Measurements from ENCODE around the gene DCUN1D4.

Gene DCUN1D4

DNA sequence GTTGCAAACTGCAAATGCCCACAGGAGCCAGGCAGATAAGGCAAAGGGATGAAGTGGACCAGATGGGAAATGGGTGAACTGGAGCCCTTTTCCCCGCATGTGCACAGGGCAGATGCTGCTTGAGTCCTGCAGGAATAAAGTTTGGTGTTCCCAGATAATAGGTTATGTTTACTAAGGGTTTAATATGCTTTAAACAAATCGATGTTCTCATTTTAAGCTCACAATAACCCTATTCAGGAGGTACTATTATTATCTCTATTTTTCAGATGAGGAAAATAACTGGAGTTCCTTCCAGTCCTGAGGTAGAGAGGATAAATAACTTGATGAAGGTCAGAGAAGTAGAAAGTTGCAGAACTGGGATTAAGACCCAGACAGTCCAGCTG lies 99.9 kb downstream of the DCUN1D4 start:
- DNase-seq (ENCODE audit: low read depth) = no peak
- TF ChIP-seq, protein P1, sequence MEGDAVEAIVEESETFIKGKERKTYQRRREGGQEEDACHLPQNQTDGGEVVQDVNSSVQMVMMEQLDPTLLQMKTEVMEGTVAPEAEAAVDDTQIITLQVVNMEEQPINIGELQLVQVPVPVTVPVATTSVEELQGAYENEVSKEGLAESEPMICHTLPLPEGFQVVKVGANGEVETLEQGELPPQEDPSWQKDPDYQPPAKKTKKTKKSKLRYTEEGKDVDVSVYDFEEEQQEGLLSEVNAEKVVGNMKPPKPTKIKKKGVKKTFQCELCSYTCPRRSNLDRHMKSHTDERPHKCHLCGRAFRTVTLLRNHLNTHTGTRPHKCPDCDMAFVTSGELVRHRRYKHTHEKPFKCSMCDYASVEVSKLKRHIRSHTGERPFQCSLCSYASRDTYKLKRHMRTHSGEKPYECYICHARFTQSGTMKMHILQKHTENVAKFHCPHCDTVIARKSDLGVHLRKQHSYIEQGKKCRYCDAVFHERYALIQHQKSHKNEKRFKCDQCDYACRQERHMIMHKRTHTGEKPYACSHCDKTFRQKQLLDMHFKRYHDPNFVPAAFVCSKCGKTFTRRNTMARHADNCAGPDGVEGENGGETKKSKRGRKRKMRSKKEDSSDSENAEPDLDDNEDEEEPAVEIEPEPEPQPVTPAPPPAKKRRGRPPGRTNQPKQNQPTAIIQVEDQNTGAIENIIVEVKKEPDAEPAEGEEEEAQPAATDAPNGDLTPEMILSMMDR (IDR thresholded peaks at IDR 0.05; ENCODE audit: insufficient read depth, low read depth, low read length, missing control alignments) = no peak
- H3K4me3 ChIP-seq (ENCODE audit: low read depth, low read length) = no peak overlapping the region

DNA sequence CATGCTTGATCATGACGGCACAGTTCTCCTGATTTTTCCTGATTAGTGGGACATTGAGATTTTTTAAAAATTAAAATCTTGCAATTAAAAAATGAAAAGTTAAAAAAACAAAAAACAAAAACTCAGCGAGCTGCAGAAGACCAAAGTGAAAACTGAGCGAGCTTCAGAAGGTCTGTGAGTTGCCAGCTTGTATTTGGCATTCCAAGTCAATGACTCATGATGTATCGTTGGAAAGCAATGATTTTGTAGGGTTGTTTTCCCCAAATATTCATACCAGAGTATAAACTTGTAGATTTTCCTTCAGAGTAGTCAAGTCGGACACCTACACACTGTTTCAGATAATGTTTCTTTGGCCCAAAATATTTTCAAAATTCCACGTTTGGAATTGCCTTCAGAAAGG lies 100.3 kb downstream of the DCUN1D4 start:
- TF ChIP-seq, protein P1 (IDR thresholded peaks at IDR 0.05; ENCODE audit: insufficient read depth, low read depth, low read length, missing control alignments) = no peak
- no peak overlapping the region for H3K4me3 ChIP-seq (ENCODE audit: low read depth, low read length)
- no peak for DNase-seq (ENCODE audit: low read depth)

DNA sequence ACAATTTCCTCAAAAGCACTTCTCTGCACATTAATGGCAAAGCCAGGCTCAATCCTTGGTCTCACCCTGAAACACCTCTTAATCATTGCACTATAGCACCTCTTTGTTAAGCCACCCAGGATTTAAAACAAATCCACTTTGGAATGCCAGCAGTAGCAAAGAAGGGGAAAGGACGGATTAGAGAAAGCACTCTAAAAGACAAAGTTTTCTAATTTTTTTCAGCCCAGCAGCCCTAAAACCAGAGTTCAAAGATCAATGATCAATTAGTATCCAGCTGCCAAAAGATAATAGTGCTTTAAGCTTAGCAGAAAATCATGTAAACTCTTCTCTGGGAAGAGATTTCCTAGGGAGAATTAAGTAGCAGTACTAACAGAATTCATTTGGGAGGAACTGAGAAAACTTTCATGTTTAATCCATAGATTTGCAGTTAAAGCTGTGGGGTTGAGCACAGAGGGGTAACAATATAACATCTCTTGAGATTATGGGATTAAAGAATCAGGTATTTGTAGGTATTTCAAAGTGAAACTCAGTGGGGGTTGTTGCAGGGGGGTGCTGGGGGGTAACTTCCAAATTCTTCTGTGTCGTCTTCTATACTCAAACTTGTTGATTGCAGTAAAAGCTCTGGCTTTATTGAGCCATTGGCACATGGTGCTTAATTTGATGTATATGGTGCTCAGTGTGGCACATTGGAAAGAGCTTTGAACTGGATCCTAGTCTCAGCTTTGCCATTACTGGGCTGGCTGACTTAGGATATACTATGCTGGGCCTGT lies 115.4 kb downstream of the DCUN1D4 start:
- TF ChIP-seq, protein P1 (IDR thresholded peaks at IDR 0.05; ENCODE audit: insufficient read depth, low read depth, low read length, missing control alignments) = no peak

DNA sequence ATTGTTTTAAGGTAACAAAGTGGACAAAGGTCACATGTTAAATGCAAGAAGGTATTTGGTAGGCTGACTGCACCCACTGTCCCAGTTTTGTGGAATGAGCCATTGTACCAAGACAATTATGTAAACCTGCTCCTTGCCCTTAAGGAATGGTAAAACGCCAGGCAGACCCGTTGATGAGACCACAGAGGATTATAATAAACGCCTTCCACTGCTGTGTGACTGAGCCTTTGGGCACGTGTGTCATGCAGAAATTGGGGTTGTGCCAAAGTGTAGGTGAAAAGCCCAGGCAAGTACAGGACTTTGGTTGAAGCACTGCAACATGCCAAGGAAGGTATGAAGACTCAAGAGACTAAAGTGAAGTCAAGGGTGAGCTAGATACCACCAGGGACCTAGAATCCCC lies 117.5 kb downstream of the DCUN1D4 start:
- DNase-seq (ENCODE audit: low read depth) = no peak
- H3K4me3 ChIP-seq (ENCODE audit: low read depth, low read length) = no peak overlapping the region
- TF ChIP-seq, protein P1 (IDR thresholded peaks at IDR 0.05; ENCODE audit: insufficient read depth, low read depth, low read length, missing control alignments) = no peak

More for the DNA sequence above, 115.4 kb downstream of the DCUN1D4 start:
- no peak overlapping the region for H3K4me3 ChIP-seq (ENCODE audit: low read depth, low read length)
- no peak for DNase-seq (ENCODE audit: low read depth)

DNA sequence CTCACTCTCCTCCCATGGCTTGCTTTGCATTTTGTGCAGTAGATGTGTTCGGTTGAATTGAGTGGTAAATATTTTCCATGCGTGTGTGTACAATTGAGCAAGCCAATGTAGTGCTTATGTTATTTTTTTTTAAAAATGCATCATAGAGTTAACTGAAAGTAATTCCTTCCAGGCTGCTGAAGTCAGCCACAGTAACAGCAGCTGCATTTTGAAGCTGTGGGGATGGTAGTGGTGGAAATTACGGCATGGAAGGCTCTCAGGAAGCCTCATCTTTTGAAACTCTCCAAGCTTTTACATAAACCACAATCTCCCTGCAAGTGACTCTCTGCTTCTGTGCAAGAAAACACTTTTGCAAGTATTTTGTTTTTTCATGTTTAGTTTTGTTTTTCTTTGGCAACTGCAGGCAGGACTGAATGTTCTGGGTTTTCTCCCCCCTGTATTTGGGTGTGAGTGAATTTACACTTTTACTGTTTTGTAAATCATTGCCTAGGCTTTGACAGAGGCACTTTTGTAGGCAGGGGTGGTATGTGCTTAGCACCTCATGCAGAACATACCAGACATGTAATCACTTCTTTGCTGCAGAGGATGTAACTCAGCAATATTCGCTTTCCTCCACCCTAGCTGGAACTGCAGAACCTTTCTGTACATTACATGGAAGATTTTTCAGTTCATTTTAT lies 121.0 kb downstream of the DCUN1D4 start:
- no peak overlapping the region for H3K4me3 ChIP-seq (ENCODE audit: low read depth, low read length)
- TF ChIP-seq, protein P1 (IDR thresholded peaks at IDR 0.05; ENCODE audit: insufficient read depth, low read depth, low read length, missing control alignments) = no peak
- no peak for DNase-seq (ENCODE audit: low read depth)

DNA sequence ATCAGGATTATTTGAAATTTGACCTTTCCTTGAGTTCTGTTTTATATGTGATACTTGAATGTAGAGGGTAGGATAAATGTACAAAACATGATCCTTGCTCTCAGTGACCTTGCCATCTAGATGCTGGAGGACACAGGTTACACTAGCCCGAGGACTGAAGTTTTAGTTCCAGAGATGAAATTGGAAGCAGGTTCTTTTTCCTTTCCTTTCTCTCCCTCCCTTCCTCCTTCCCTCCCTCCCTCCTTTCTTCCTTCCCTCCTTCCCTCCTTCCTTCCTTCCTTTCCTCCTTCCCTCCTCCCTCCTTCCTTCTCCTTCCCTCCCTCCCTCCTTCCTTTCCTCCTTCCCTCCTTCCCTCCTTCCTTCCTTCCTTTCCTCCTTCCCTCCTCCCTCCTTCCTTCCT lies 122.9 kb downstream of the DCUN1D4 start:
- TF ChIP-seq, protein P1 (IDR thresholded peaks at IDR 0.05; ENCODE audit: insufficient read depth, low read depth, low read length, missing control alignments) = no peak
- DNase-seq (ENCODE audit: low read depth) = no peak
- H3K4me3 ChIP-seq (ENCODE audit: low read depth, low read length) = no peak overlapping the region
